ENCODE data around the gene PHETA1. TPM values are rescaled to one million over a fixed set of nuclear protein-coding genes. Genes with fewer than 3 reads are reported as not detected.

PHETA1 gene
- total RNA-seq, 1 experiment from 2014 or later: 26.2 TPM

- TF ChIP-seq CTCF (conservative IDR thresholded peaks at IDR 0.05): no peak
- no peak for TF ChIP-seq EZH2 (IDR thresholded peaks at IDR 0.05; ENCODE audit: low read depth)
- no peak for DNase-seq
- Histone ChIP-seq H3K36me3 (ENCODE audit: low read depth) (no peaks in the 10 kb centered on the region), H3K27me3 (ENCODE audit: insufficient read depth, low read depth) (no peaks in the 10 kb centered on the region), H3K4me3 (no peak overlapping the region), H2AFZ (no peak overlapping the region), H3K9me3 (ENCODE audit: insufficient read depth, low read depth) (no peaks in the 10 kb centered on the region), H4K20me1 (ENCODE audit: insufficient read depth) (no peaks in the 10 kb centered on the region), H3K4me1 (replicated peaks; ENCODE audit: insufficient read depth) (peaks cover 45% of the 10 kb centered on the region), H3K79me2 (ENCODE audit: low read depth) (0 out of 2 replicates have a peak, but pooled peaks cover 2% of the 10 kb centered on the region), H3K9me2 (ENCODE audit: insufficient read depth) (no peaks in the 10 kb centered on the region), H3K27ac (no peak overlapping the region), H3K4me2 (0 out of 2 replicates have a peak overlapping the region, but pooled peaks have one; percentile 71), H3F3A (ENCODE audit: insufficient read depth, low read depth) (peaks cover 35% of the 10 kb centered on the region)
- TSS peak; percentile 13 for BruUV-seq (replicated peaks)
- CTCF ChIA-PET: no interaction called here
- intact Hi-C loops (cut with micrococcal nuclease; ENCODE audit: unreplicated experiment): loop anchor here (5.0 kb wide), 1 partner anchor 37 kb away; no protein-coding TSS in a partner anchor
- POLR2A ChIA-PET (ENCODE audit: unreplicated experiment): no interaction called here
Measured at GRCh38 chr12:111360325-111360930, 8.5 kb downstream of the PHETA1 start.

GRCh38 chr12:111359914-111360276, 9.0 kb downstream of the PHETA1 start:
- H3K27ac ChIP-seq: no peak overlapping the region
- no peaks in the 10 kb centered on the region for H3K9me2 ChIP-seq (ENCODE audit: insufficient read depth)
- no peaks in the 10 kb centered on the region for H3K36me3 ChIP-seq (ENCODE audit: low read depth)
- TF ChIP-seq CTCF (conservative IDR thresholded peaks at IDR 0.05): no peak
- TF ChIP-seq EZH2 (IDR thresholded peaks at IDR 0.05; ENCODE audit: low read depth): no peak
- no peak overlapping the region for H3K4me2 ChIP-seq
- POLR2A ChIA-PET (ENCODE audit: unreplicated experiment): no interaction called here
- H3K79me2 ChIP-seq (ENCODE audit: low read depth): 0 out of 2 replicates have a peak, but pooled peaks cover 2% of the 10 kb centered on the region
- BruUV-seq (replicated peaks): no TSS peak
- CTCF ChIA-PET: no interaction called here
- H2AFZ ChIP-seq: no peak overlapping the region
- peaks cover 35% of the 10 kb centered on the region for H3F3A ChIP-seq (ENCODE audit: insufficient read depth, low read depth)
- H3K9me3 ChIP-seq (ENCODE audit: insufficient read depth, low read depth): no peaks in the 10 kb centered on the region
- no peaks in the 10 kb centered on the region for H3K27me3 ChIP-seq (ENCODE audit: insufficient read depth, low read depth)
- no peaks in the 10 kb centered on the region for H4K20me1 ChIP-seq (ENCODE audit: insufficient read depth)
- H3K4me1 ChIP-seq (replicated peaks; ENCODE audit: insufficient read depth): peaks cover 43% of the 10 kb centered on the region
- no peak for DNase-seq
- intact Hi-C loops (cut with micrococcal nuclease; ENCODE audit: unreplicated experiment): loop anchor here (5.0 kb wide), 1 partner anchor 37 kb away; no protein-coding TSS in a partner anchor
- H3K4me3 ChIP-seq: no peak overlapping the region

- H3K27me3 ChIP-seq (ENCODE audit: insufficient read depth, low read depth): no peaks in the 10 kb centered on the region
- no peak overlapping the region for H2AFZ ChIP-seq
- TF ChIP-seq CTCF (conservative IDR thresholded peaks at IDR 0.05): no peak
- no peak for TF ChIP-seq EZH2 (IDR thresholded peaks at IDR 0.05; ENCODE audit: low read depth)
- no peaks in the 10 kb centered on the region for H3K9me2 ChIP-seq (ENCODE audit: insufficient read depth)
- peaks cover 32% of the 10 kb centered on the region for H3F3A ChIP-seq (ENCODE audit: insufficient read depth, low read depth)
- 0 out of 2 replicates have a peak, but pooled peaks cover 2% of the 10 kb centered on the region for H3K79me2 ChIP-seq (ENCODE audit: low read depth)
- peaks cover 37% of the 10 kb centered on the region for H3K4me1 ChIP-seq (replicated peaks; ENCODE audit: insufficient read depth)
- DNase-seq: no peak
- H4K20me1 ChIP-seq (ENCODE audit: insufficient read depth): no peaks in the 10 kb centered on the region
- CTCF ChIA-PET: no interaction called here
- no TSS peak for BruUV-seq (replicated peaks)
- no peak overlapping the region for H3K27ac ChIP-seq
- H3K36me3 ChIP-seq (ENCODE audit: low read depth): no peaks in the 10 kb centered on the region
- intact Hi-C loops (cut with micrococcal nuclease; ENCODE audit: unreplicated experiment): no loop called here
- H3K4me3 ChIP-seq: no peak overlapping the region
- POLR2A ChIA-PET (ENCODE audit: unreplicated experiment): no interaction called here
- no peaks in the 10 kb centered on the region for H3K9me3 ChIP-seq (ENCODE audit: insufficient read depth, low read depth)
- no peak overlapping the region for H3K4me2 ChIP-seq
Measured at GRCh38 chr12:111359231-111359913, 9.5 kb downstream of the PHETA1 start.

Measured in PC-9 (cell line).